ENCODE measurements around the gene BCL2. TPM values are rescaled to one million over a fixed set of nuclear protein-coding genes. Genes with fewer than 3 reads are reported as not detected.

BCL2 gene
- polyA plus RNA-seq, 1 of the 3 experiments (the other 2 are of a cell fraction), result 1.5 TPM

DNA sequence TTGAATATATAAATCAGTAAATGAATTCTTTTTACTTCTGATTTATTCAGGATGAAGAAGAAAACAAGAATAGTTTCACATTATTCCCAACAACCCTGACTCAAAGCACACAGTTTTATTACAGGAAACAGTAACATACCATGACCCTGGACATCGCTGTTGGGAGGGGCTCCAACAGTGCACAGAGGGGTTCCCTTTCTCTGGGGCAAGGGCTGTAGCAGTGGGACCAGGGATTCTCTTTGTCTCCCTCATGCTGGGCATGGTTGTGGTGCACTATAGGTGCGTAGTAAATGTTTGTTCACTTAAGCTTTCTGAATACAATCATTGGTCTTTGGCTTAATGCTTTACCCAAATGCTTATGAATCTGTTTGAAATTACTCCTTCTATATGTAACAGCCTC is 189.4 kb downstream of the BCL2 start (continued):
- TF ChIP-seq, protein P1, sequence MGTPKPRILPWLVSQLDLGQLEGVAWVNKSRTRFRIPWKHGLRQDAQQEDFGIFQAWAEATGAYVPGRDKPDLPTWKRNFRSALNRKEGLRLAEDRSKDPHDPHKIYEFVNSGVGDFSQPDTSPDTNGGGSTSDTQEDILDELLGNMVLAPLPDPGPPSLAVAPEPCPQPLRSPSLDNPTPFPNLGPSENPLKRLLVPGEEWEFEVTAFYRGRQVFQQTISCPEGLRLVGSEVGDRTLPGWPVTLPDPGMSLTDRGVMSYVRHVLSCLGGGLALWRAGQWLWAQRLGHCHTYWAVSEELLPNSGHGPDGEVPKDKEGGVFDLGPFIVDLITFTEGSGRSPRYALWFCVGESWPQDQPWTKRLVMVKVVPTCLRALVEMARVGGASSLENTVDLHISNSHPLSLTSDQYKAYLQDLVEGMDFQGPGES (IDR thresholded peaks at IDR 0.05; ENCODE audit: low read depth, low read length), result no peak
- TF ChIP-seq, protein P2, sequence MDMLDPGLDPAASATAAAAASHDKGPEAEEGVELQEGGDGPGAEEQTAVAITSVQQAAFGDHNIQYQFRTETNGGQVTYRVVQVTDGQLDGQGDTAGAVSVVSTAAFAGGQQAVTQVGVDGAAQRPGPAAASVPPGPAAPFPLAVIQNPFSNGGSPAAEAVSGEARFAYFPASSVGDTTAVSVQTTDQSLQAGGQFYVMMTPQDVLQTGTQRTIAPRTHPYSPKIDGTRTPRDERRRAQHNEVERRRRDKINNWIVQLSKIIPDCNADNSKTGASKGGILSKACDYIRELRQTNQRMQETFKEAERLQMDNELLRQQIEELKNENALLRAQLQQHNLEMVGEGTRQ (IDR thresholded peaks at IDR 0.05; ENCODE audit: borderline replicate concordance, low read depth, low read length), result no peak
- TF ChIP-seq SIN3A (IDR thresholded peaks at IDR 0.05; ENCODE audit: borderline replicate concordance, low read depth, low read length), result no peak
- no peak for TF ChIP-seq FOXM1 (IDR thresholded peaks at IDR 0.05; ENCODE audit: low read depth)
- no peak for TF ChIP-seq GABPA (IDR thresholded peaks at IDR 0.05; ENCODE audit: low read depth)
- no peak for TF ChIP-seq YY1 (IDR thresholded peaks at IDR 0.05; ENCODE audit: low read depth)

GRCh38 chr18:63128237-63128974 is 191.2 kb downstream of the BCL2 start:
- CTCF ChIA-PET, result interaction anchor here (0.8 to 2.5 kb wide), 4 partner anchors 190 to 309 kb away, joined by 3 to 14 read pairs (median 6); partner anchors contain the start of gene BCL2
- POLR2A ChIA-PET, result no interaction called here
- Histone ChIP-seq H3F3A (replicated peaks; ENCODE audit: insufficient read depth) (no peaks in the 10 kb centered on the region), H3K4me2 (no peak overlapping the region), H3K27ac (ENCODE audit: low read depth in 2 of 2, low read length in 1 of 2) (no peak overlapping the region), H3K27me3 (ENCODE audit: insufficient read depth) (no peaks in the 10 kb centered on the region), H3K79me2 (ENCODE audit: insufficient read depth) (no peaks in the 10 kb centered on the region), H3K9ac (no peak overlapping the region), H3K9me3 (no peaks in the 10 kb centered on the region), H3K36me3 (replicated peaks in 1 of 2; ENCODE audit: control insufficient read depth in 1 of 2, insufficient read depth in 2 of 2, low read length in 1 of 2) (peaks cover 0 to 2% of the 10 kb centered on the region in 2 experiments), H4K20me1 (ENCODE audit: insufficient read depth) (no peaks in the 10 kb centered on the region), H3K4me3 (ENCODE audit: low read depth in 2 of 2, low read length in 1 of 2) (no peak overlapping the region), H2AFZ (ENCODE audit: low read depth) (no peak overlapping the region), H3K4me1 (ENCODE audit: control insufficient read depth in 1 of 2, insufficient read depth in 2 of 2, low read depth in 1 of 2, low read length in 1 of 2) (peaks cover 0 to 14% of the 10 kb centered on the region in 2 experiments; a peak in 1 of 4 replicates), H3K9me2 (no peaks in the 10 kb centered on the region)
- TF ChIP-seq NFIC (IDR thresholded peaks at IDR 0.05; ENCODE audit: borderline replicate concordance) (no peak), PBX3 (IDR thresholded peaks at IDR 0.05) (no peak), SIN3A (IDR thresholded peaks at IDR 0.05; ENCODE audit: borderline replicate concordance, low read depth, low read length) (no peak), MAX (IDR thresholded peaks at IDR 0.05; ENCODE audit: low read depth) (no peak), GATA2 (CRISPR knock-in tag; IDR thresholded peaks at IDR 0.05) (no peak), EZH2phosphoT487 (IDR thresholded peaks at IDR 0.05; ENCODE audit: borderline replicate concordance, low read depth) (no peak), ZBTB33 (IDR thresholded peaks at IDR 0.05; ENCODE audit: borderline replicate concordance, low read depth) (no peak), SMC3 (IDR thresholded peaks at IDR 0.05; ENCODE audit: low read depth, low read length) (no peak), GABPA (IDR thresholded peaks at IDR 0.05; ENCODE audit: low read depth) (no peak), CHD2 (IDR thresholded peaks at IDR 0.05; ENCODE audit: low read length, partially characterized antibody) (no peak), CTCF (IDR thresholded peaks at IDR 0.05) (no peak)
- TF ChIP-seq, protein P3, sequence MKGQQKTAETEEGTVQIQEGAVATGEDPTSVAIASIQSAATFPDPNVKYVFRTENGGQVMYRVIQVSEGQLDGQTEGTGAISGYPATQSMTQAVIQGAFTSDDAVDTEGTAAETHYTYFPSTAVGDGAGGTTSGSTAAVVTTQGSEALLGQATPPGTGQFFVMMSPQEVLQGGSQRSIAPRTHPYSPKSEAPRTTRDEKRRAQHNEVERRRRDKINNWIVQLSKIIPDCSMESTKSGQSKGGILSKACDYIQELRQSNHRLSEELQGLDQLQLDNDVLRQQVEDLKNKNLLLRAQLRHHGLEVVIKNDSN (IDR thresholded peaks at IDR 0.05; ENCODE audit: borderline replicate concordance, low read depth), result no peak
- no peak for DNase-seq
- WGBS (ENCODE audit: low lambda C conversion rate), result 93% methylated on average over 9 of the region's 9 CpGs

Measured in SK-N-SH (cell line).